Mononuclear cell (primary cell): ENCODE measurements around the gene PAPPA. TPM values are rescaled to one million over a fixed set of nuclear protein-coding genes. Genes with fewer than 3 reads are reported as not detected.

ENCODE experiments used
- H3K27me3 ChIP-seq: 2 replicates; pipeline ENCODE4 v1.6.0; 2011; ENCODE audit warnings: low read length, control low read depth; ENCODE audit not compliant: insufficient read depth
- H3K4me1 ChIP-seq: 2 replicates; pipeline ENCODE4 v1.5.1; 2011; ENCODE audit warnings: mild to moderate bottlenecking, low read length, control low read depth; ENCODE audit not compliant: insufficient read depth
- H3K4me3 ChIP-seq: 2 replicates; pipeline ENCODE4 v1.5.1; 2011; ENCODE audit warnings: mild to moderate bottlenecking, low read length, moderate library complexity
- H3K9me3 ChIP-seq: 2 replicates; pipeline ENCODE4 v1.5.1; 2011; ENCODE audit warnings: low read depth, mild to moderate bottlenecking, control low read depth, low read length
- total RNA-seq: library from RNA; depleted of rRNA; stranded (reverse); fragments of >200 nt; gene quantifications from one replicate; pipeline ENCODE4 v1.2.3, GENCODE V29; 2012

PAPPA gene
- total RNA-seq, 1 donor: under 0.01 TPM

GRCh38 chr9:116312221-116312620, 158.6 kb downstream of the PAPPA start:
- no peaks in the 10 kb centered on the region for H3K27me3 ChIP-seq
- H3K4me1 ChIP-seq: no peaks in the 10 kb centered on the region
- H3K9me3 ChIP-seq: no peaks in the 10 kb centered on the region
- no peak overlapping the region for H3K4me3 ChIP-seq

- no peaks in the 10 kb centered on the region for H3K9me3 ChIP-seq
- H3K4me1 ChIP-seq: no peaks in the 10 kb centered on the region
- H3K4me3 ChIP-seq: no peak overlapping the region
- H3K27me3 ChIP-seq: no peaks in the 10 kb centered on the region
Measured at GRCh38 chr9:116313638-116314037, 160.0 kb downstream of the PAPPA start.

- Histone ChIP-seq H3K27me3 (no peaks in the 10 kb centered on the region), H3K9me3 (no peaks in the 10 kb centered on the region), H3K4me3 (no peak overlapping the region), H3K4me1 (no peaks in the 10 kb centered on the region)
Measured at GRCh38 chr9:116316246-116316645, 162.7 kb downstream of the PAPPA start.

- H3K4me3 ChIP-seq: no peak overlapping the region
Measured at GRCh38 chr9:116317503-116317902, 163.9 kb downstream of the PAPPA start.

GRCh38 chr9:116318468-116319374, 165.1 kb downstream of the PAPPA start:
- H3K4me3 ChIP-seq: no peak overlapping the region
- H3K4me1 ChIP-seq: no peaks in the 10 kb centered on the region
- H3K27me3 ChIP-seq: no peaks in the 10 kb centered on the region
- no peaks in the 10 kb centered on the region for H3K9me3 ChIP-seq

More at GRCh38 chr9:116317503-116317902, 163.9 kb downstream of the PAPPA start:
- Histone ChIP-seq H3K4me1 (no peaks in the 10 kb centered on the region), H3K9me3 (no peaks in the 10 kb centered on the region), H3K27me3 (no peaks in the 10 kb centered on the region)

GRCh38 chr9:116319480-116319879, 165.9 kb downstream of the PAPPA start:
- Histone ChIP-seq H3K4me3 (no peak overlapping the region), H3K27me3 (no peaks in the 10 kb centered on the region), H3K9me3 (no peaks in the 10 kb centered on the region), H3K4me1 (no peaks in the 10 kb centered on the region)

GRCh38 chr9:116320290-116320689, 166.7 kb downstream of the PAPPA start:
- no peaks in the 10 kb centered on the region for H3K9me3 ChIP-seq
- H3K4me1 ChIP-seq: no peaks in the 10 kb centered on the region
- H3K4me3 ChIP-seq: no peak overlapping the region
- no peaks in the 10 kb centered on the region for H3K27me3 ChIP-seq

GRCh38 chr9:116322521-116322920, 168.9 kb downstream of the PAPPA start:
- Histone ChIP-seq H3K27me3 (no peaks in the 10 kb centered on the region), H3K4me1 (no peaks in the 10 kb centered on the region), H3K4me3 (no peak overlapping the region), H3K9me3 (no peaks in the 10 kb centered on the region)

GRCh38 chr9:116323012-116323411, 169.4 kb downstream of the PAPPA start:
- Histone ChIP-seq H3K4me1 (no peaks in the 10 kb centered on the region), H3K9me3 (no peaks in the 10 kb centered on the region)

GRCh38 chr9:116323571-116323970, 170.0 kb downstream of the PAPPA start:
- Histone ChIP-seq H3K9me3 (no peaks in the 10 kb centered on the region), H3K4me1 (no peaks in the 10 kb centered on the region), H3K27me3 (no peaks in the 10 kb centered on the region), H3K4me3 (no peak overlapping the region)

More at GRCh38 chr9:116323012-116323411, 169.4 kb downstream of the PAPPA start:
- Histone ChIP-seq H3K27me3 (no peaks in the 10 kb centered on the region), H3K4me3 (no peak overlapping the region)

GRCh38 chr9:116325924-116326323, 172.3 kb downstream of the PAPPA start:
- H3K9me3 ChIP-seq: no peaks in the 10 kb centered on the region
- H3K27me3 ChIP-seq: no peaks in the 10 kb centered on the region
- no peak overlapping the region for H3K4me3 ChIP-seq
- no peaks in the 10 kb centered on the region for H3K4me1 ChIP-seq

GRCh38 chr9:116327701-116328405, 174.3 kb downstream of the PAPPA start:
- no peaks in the 10 kb centered on the region for H3K27me3 ChIP-seq
- H3K9me3 ChIP-seq: no peaks in the 10 kb centered on the region
- H3K4me3 ChIP-seq: no peak overlapping the region
- H3K4me1 ChIP-seq: no peaks in the 10 kb centered on the region

- no peaks in the 10 kb centered on the region for H3K9me3 ChIP-seq
- no peaks in the 10 kb centered on the region for H3K4me1 ChIP-seq
- no peak overlapping the region for H3K4me3 ChIP-seq
- no peaks in the 10 kb centered on the region for H3K27me3 ChIP-seq
Measured at GRCh38 chr9:116329470-116329869, 175.9 kb downstream of the PAPPA start.

GRCh38 chr9:116331241-116331640, 177.7 kb downstream of the PAPPA start:
- Histone ChIP-seq H3K4me3 (no peak overlapping the region), H3K27me3 (no peaks in the 10 kb centered on the region), H3K9me3 (no peaks in the 10 kb centered on the region), H3K4me1 (no peaks in the 10 kb centered on the region)

- Histone ChIP-seq H3K4me3 (no peak overlapping the region), H3K27me3 (no peaks in the 10 kb centered on the region), H3K9me3 (no peaks in the 10 kb centered on the region), H3K4me1 (no peaks in the 10 kb centered on the region)
Measured at GRCh38 chr9:116332090-116332489, 178.5 kb downstream of the PAPPA start.
